GM12865 (cell line): ENCODE results near the gene CD93.
A peak's percentile ranks its signal among the peaks of the same experiment; 100 is the strongest.

Experiments
- DNase-seq: peaks from one replicate; pipeline ENCODE4 v3.0.0; 2010; ENCODE audit warnings: low read depth
- H3K4me3 ChIP-seq: 2 replicates; pipeline ENCODE4 v1.5.1; 2011; ENCODE audit warnings: mild to moderate bottlenecking, low read depth, low read length, control low read depth
- TF ChIP-seq, protein P1 (sequence below): IDR thresholded peaks from 2 replicates; pipeline ENCODE4 v1.5.1; 2011; ENCODE audit warnings: low read length, control low read depth, low read depth, inconsistent platforms; ENCODE audit not compliant: insufficient read depth; ENCODE audit errors: missing control alignments

Gene CD93

DNA sequence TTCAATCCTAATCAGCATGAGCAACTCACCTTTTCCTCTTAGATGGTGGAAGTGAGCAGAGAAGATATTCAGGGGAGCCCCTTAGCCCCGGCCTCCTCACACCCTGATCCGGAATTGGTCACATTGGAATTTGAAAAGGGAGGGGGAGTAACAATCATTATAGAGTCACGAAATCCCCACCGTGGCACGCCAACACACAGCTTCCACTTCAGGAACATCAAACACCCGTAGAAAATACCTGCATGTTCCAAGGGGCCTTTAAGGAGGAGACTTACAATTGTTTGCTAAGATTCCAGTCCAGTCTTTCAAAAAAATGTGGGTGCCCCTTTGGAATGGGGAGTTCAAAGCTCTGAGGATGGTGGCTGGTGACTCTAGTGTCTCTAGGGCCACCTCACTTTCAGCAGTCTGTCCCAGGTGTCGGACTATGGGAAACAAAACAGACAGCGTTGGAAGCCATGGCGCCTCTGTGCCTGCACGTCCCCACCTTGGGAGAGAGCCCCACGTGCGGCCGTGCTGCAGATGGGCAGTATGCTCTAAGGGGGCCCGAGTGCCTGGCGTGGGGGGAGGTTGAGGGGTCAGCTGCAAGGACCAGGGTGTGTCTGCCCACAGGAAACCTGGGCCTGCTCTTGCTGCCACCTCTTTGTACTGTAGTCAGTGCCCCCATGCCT is 2.4 kb downstream of the CD93 start:
- H3K4me3 ChIP-seq, result no peak overlapping the region
- TF ChIP-seq, protein P1, sequence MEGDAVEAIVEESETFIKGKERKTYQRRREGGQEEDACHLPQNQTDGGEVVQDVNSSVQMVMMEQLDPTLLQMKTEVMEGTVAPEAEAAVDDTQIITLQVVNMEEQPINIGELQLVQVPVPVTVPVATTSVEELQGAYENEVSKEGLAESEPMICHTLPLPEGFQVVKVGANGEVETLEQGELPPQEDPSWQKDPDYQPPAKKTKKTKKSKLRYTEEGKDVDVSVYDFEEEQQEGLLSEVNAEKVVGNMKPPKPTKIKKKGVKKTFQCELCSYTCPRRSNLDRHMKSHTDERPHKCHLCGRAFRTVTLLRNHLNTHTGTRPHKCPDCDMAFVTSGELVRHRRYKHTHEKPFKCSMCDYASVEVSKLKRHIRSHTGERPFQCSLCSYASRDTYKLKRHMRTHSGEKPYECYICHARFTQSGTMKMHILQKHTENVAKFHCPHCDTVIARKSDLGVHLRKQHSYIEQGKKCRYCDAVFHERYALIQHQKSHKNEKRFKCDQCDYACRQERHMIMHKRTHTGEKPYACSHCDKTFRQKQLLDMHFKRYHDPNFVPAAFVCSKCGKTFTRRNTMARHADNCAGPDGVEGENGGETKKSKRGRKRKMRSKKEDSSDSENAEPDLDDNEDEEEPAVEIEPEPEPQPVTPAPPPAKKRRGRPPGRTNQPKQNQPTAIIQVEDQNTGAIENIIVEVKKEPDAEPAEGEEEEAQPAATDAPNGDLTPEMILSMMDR, result no peak
- no peak for DNase-seq

DNA sequence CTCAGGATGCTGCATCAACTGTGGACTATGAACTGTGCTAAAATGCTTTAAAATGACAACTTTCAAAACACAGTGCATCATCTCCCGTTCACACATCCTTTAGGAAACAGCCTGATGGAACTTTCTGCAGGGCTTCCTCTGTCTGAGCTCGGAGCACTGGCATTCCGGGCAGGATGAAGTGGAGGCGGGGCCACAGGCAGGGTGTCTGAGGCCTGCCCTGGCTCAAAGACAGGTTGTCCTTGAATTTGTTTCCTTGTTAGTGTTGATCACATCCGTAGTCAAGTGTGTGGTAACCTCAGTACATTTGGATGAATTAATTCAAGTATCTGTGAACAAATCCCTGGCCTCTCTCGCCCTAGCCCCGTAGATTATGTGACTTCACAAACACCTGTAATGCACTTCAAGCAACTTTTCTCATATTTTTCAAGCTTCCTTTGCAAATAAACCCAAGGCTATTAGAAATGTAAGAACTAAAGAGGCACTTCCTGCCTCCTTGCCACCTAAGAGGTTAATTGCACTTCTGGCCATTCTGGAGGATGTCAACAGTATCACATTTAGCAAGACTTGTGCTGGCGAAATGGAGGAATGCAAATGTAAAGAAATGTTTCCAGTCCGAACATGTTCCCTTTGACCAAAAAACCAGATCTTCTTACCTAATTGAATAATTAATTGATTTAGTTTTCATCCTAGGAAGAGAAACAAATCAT is 3.1 kb downstream of the CD93 start:
- TF ChIP-seq, protein P1, result no peak
- no peak overlapping the region for H3K4me3 ChIP-seq
- peak; percentile 9 for DNase-seq

DNA sequence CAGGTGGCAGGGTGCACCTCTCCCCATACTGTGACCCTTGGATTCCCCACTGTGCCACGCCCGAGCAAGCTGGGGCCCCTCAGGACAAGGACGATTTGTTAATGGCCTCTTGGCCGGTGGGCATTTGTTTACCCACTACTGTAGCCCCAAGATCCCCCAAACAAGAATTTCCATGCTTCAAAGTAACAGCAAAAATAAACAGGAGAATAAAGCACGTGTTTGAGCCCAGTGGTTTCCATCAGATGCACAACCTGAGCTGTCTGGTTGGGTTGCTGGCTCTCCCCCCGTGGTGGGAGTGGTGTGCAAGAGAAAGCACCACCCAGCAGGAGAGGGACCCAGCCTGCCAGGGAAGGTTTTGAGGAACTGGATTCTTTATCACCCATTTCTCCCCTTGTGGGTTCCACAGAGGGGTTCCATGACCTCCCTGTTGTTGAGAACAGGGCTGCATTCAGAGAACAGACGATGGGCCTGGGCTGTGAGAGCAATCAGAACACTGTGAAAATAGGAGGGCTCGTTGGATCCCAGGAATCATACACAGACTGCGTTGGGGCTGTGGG is 4.8 kb downstream of the CD93 start:
- H3K4me3 ChIP-seq, result no peak overlapping the region
- DNase-seq, result no peak
- TF ChIP-seq, protein P1, result no peak

DNA sequence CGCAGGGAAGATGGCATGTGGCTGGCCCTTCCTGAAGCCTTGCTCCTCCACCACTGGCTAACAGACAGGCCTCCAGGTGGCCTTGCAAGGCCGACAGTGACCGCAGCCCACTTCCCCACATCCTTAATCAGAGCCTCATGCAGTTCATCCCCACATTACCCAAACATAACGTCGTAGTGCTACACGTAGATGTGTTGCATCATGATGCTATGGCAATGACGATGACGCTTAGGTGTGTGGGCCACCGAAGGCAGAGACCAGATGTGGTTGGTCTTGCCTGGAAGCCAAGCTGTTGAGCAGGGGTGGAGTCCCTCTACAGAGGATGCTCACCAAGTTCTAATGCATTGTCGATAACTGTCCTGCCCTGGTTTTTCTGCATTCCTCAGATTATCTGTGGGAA is 5.6 kb downstream of the CD93 start:
- TF ChIP-seq, protein P1, result no peak
- H3K4me3 ChIP-seq, result no peak overlapping the region
- no peak for DNase-seq

DNA sequence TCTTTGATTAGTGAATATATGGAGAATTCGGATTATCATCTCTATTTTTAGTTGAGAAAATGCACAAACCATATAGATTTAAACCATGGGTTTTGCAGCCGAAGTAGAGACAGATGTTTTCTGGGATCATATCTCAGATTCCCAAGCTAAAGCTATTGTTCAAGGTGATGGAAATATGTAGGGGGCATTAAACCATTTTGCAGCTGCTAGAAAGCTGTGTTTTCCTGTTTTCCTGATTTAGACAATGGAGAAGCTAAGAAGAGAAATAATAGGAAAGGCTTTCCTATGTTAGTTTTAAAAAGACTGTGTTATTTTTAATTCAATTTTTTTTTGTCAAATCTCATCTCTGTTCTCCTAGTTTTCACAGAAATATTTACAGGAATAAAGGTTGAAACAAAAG is 6.2 kb downstream of the CD93 start:
- no peak overlapping the region for H3K4me3 ChIP-seq
- no peak for DNase-seq
- TF ChIP-seq, protein P1, result no peak

DNA sequence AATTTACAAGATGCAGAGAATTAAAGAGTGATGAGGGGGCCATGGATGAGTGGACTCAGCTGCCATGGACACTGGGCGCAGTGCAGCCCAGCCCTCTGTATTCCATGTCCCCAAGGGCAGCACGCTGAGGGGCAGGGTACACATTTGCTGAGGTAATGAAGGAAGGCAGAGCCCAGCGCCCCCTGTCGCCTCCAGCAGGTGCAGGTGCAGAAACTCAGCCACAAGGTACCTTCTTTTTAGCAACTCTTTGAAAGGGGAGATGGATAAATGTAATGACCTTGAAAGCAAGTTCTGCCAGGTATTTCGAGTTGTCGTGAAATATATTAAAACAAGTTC is 7.1 kb downstream of the CD93 start:
- peak; percentile 12 for DNase-seq
- TF ChIP-seq, protein P1, result peak; percentile 50
- no peak overlapping the region for H3K4me3 ChIP-seq
